GM11168 (cell line): ENCODE measurements around the gene WWOX.

Experiments
- in situ Hi-C: fragments of 300-500 bp; cut with MboI; formaldehyde crosslinking; loops from one replicate; pipeline ENCODE4 v1.12.0; 2022; ENCODE audit warnings: low sequenced_read_pairs; ENCODE audit not compliant: unreplicated experiment

Gene WWOX

GRCh38 chr16:78184238-78185183 is 85.1 kb downstream of the WWOX start:
- in situ Hi-C loops: no loop called here

DNA sequence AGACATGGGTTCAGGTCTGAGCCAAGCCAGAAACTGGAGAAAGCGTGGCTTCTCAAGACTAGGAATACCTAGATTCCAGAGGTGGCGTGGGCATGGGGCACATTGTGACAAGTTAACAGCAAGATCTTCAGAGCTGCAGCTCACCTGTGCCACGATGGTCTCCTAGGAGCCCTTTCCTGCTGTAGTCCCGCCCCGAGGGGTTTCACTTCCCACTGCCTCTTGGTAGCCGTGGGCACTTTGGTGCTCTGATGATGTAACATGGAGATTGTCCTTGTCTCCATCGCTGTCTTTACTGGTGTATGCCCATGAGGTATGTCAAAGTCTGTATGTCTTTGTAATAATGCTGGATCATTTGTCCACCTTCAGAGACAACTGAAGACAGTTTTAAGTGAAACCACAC is 89.7 kb downstream of the WWOX start:
- in situ Hi-C loops: no loop called here

- in situ Hi-C loops: no loop called here
These were observed 93.5 kb downstream of the WWOX start for GRCh38 chr16:78192734-78193488.

DNA sequence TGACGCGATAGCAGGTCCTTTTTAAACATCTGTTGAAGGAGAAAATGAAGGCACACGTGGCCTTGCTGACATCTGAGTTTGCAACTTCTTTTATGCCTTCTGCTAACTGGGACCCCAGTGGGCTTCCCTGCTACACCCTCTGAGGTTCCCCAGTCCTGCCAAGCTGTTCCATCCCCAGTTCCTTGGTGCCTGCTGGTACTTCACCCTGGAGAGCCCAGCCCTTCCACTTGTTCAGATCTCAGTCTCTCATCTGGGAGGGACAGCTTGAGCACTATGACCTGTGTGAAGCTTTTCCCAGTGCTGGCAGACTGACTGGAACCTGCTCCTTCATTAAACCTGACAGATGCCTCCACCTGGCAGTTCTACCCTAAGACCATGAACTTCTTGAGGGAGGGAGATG is 95.5 kb downstream of the WWOX start:
- in situ Hi-C loops: no loop called here

DNA sequence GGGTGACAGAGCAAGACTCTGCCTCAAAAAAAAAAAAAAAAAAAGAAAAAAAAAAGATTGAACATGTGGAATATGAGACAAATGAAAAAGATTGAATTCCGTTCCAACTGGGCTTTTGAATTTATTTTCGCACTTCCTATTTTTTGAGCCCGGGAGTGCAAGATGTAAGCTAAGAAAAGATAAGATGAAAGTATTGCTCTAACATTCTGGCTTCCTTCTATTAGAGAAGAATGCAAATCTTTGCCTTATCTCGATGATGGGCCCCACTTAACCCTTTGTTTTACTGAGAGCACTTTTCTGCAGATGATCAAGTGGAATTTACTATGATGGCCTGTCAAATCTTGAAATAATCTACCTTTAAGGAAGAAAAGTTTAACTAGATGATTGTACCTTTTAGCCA is 96.3 kb downstream of the WWOX start:
- in situ Hi-C loops: no loop called here

GRCh38 chr16:78196502-78196901 is 97.0 kb downstream of the WWOX start:
- in situ Hi-C loops: no loop called here

DNA sequence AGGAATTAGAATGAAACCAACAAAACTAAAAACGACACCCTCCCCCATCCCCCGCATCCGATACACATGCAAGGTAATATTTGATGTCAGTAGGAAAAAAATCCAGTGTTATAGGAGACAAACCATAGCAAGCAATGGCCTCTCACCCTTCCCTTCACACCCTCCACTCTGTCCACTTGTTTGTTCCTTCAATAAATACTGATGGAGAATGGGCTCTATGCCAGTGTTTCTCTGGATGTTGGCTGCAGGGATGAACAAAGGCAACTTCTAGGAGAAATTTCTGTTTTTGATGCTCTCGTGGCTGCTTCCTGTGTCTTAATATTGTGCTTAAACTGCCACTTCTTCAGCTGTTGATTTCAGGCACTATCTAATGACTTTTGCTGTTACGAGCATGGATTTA is 98.8 kb downstream of the WWOX start:
- in situ Hi-C loops: no loop called here

GRCh38 chr16:78199325-78200022 is 100.0 kb downstream of the WWOX start:
- in situ Hi-C loops: no loop called here

DNA sequence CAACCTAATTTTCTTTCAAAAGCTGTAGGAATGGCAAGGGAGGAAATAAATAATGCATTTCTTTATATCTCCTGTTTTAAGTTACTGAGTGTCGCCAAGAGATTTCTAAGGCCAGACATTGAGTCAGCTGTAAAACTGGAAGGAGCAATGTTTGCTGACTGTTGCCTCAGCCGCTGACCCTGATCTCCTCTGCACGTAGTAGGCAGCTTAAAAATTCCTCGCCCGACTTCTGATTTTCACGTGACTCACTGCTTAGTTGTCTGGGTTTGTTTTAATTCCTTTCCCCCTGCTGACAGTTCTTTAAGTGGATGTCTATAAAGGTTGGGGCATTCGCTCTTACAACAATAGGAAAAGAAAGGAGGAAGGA is 100.6 kb downstream of the WWOX start:
- in situ Hi-C loops: no loop called here

DNA sequence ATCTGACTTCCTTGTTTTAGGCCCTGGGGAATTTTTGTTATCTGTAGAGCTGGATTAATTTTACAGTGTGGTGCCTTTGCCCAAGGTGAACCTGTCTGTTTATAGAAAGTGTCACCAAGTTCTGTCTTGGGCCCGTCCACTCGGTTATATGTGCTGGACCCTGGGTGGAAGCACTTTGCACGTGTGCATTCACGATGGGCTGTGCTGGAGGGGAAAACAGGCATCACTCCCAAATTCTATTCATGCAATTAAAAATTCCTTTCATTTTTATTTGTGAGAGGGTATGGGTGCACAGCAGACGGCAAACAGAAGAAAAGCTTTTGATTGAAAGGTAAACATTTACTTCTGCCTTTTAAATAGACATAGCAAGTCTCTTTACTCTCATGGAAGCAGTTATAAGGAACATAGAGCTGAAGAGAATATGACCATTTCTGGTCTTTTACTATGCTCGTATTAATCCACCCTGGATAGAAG is 101.2 kb downstream of the WWOX start:
- in situ Hi-C loops: no loop called here

- in situ Hi-C loops: no loop called here
These were observed 106.1 kb downstream of the WWOX start for GRCh38 chr16:78205506-78205905.

DNA sequence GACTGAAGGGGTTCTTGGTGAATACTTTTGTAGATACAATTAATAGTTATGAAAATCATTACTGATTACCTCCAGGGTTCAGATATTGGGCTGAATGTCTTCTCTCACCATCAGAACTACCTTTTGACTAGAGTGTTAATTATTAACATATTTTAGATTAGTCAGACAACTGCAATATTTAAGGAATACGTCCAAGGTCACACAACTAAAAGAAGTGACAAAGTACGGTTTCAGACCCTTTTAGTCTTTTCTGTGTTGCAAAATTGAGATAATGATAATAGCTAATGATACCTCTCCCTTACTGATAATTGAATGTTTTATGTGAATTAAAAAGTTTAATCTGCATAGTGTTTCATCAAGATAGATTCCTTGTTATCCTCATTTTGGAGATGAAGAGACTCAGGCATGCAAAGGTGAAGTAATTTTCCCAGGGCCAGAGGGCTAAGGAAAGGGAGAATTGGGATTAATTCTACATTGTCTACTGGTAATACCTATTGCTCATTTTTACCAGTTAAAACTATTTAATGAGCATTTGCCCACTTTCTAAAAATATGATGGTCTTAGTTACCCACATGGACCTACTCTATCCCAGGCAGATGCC is 107.3 kb downstream of the WWOX start:
- in situ Hi-C loops: no loop called here

DNA sequence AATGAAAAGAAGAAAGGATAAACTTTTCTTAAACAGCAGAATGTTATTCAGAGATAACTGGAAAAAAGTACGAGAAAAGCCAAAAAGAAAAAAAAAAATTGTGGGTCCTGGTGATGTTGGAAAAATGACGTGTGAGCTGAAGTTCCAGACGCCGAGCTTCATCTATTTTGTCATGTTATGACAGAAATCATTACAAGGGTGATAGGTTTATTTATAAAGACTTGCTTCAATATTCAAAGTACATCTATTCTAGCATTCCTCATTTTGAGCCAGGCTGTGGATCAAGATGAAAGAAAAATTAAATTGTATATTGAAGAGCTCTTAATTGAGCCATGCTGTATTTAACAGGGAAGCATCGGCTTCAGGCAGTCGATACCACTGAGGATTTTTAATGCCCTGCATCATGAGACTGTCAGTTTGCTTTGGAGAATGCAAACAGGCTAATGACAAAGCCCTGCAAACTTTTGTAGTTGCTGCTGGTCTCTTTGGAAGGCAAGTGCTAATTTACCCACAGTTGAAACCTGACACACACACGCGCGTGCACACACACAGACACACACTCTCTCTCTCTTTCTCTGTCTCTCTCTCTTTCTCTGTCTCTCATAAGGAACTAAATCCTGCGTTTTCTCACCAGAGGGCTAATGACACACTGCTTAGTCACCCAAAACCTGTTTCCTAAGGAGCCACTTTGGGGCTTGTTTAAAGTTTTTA is 110.7 kb downstream of the WWOX start:
- in situ Hi-C loops: no loop called here

DNA sequence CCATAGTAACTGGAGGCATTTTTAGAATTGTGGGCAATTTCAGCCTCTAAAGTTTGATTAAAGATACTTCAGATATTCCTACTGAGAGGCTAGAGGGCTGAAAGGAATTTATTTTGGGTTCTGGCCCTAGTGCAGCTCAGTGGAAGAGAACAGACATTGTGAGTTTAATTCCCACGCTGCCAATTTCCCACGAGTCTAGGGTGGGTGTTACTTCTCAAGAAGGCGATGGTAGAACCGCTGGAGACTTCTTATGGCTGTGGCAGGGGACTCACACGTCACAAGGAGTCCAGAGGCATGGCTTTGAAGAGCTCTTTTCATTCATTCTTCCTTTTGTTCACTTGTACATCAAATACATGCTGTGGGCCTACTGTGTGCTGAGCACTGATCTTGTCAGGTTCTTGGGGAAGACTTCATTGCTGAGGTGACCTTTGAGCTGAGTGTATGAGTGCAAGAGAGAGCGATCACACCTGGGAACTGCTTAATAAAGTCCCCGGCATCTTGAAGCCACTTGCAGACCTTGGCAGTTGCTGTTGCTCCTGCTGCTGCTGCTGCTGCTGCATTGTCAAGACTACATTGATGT is 111.7 kb downstream of the WWOX start:
- in situ Hi-C loops: no loop called here

DNA sequence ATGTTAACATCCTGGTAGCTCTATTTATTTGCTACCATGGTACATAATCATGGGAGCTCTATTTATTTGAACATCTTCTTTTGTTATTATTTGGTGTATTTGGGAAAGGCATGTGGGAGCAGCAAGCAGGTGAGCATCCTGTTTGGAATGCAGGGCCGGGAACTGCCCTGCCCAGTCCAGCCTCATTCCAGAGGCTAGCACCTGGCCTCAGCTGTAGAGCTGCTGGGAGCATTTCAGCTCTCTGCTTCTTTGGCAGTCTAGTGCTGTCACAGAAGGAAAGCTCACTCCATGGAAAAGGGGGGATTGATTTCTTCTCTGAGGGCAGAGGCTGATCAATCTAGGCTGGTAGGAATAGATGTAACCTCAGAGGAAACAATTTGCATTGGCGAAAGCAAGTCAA is 112.5 kb downstream of the WWOX start:
- in situ Hi-C loops: no loop called here

GRCh38 chr16:78212674-78213073 is 113.2 kb downstream of the WWOX start:
- in situ Hi-C loops: no loop called here

- in situ Hi-C loops: no loop called here
These were observed 114.3 kb downstream of the WWOX start for GRCh38 chr16:78213751-78214150.

DNA sequence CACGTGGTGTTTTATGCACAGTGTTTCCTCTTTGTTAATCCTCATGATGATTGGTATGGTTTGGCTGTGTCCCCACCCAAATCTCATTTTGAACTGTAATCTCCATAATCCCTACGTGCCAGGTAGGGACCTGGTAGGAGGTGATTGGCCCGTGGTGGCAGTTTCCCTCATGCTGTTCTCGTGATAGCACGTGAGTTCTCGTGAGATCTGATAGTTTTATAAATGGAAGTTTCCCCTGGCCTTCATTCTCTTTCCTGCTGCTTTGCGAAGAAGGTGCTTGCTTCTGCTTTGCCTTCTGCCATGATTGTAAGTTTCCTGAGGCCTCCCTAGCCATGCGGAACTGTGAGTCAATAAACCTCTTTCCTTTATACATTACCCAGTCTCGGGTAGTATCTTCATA is 115.8 kb downstream of the WWOX start:
- in situ Hi-C loops: no loop called here

DNA sequence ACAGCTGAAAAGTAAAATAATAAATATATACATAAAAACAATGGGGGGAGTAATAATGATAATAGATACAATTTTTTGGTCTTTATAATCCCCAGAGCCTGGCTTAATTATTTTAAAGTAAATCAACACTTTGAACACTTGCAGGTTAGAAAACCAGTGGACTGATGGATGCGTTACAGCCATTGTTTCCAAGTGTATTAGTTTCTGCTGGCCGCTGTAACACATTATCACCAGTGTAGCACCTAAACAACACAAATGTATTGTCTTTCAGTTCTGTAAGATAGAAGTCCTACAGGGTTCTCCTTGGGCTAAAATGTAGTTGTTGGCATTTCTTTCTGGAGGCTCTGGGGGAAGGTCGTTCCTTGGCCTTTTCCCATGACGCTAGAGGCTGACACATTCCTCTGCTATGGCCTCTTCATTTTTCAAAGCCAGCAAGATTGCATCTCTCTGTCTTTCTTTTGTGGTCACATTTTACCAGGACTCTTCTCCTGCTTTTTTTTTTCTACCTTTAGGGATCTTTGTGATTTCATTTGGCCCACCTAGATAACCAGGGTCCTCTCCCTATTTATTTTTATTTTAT is 116.8 kb downstream of the WWOX start:
- in situ Hi-C loops: no loop called here
